ENCODE measurements around the gene HMGN1.
"Not testable (repeated sequence)": the region's sequence is repeated elsewhere in the genome, so short reads cannot be mapped to it uniquely, and the experiment has no call there.

The HMGN1 gene

DNA sequence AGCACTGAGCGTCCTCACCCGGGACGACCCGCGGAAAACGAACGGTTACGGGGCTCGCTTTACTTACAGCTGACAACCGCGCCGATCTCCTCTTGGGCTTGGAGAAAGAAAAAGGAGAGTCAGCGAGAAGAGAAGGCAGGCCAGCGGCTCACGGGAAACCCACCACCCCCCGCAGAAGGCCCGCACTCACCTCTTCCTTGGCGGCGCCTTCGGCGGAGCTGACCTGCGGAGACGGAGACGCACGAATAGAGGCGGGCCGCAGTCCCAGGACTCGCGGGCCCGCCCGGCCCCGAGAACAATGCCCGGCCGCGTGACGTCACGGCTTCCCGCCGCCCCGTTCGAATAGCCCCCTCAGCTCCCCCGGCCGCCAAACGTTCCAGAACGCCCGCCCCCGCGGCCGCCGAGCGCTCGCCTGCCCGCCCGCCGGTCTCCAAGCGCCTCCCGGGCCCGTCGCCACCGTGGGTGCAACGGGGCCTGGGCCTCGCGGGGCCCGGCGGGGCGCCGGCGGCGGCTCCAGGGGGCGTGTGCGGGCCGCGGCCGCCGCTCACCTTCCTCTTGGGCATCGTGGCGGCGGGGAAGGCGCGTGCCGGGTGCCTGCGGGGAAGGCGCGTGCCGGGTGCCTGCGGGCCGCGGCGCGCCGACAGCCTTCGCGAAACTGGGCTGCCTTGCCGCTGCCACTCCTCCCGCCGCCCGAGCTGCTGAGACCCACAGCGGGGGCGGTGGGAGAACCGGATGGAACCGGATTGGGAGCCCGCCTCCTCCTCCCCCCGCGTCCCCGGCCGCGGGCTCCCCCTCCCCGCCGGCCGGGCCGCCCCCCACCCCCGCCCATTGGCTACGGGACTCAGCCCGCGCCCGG is at the start of gene HMGN1:
Gene HMGN1, minus strand, starts transcription at position 734 of the 856 bp plus-strand sequence. Its CDS starts 171 bp downstream, at position 563.
- in situ Hi-C loops (cut with MboI; ENCODE audit: low sequenced_read_pairs): no loop called here

- in situ Hi-C loops (cut with MboI; ENCODE audit: low sequenced_read_pairs): no loop called here
Measured at GRCh38 chr21:39397646-39398385, 48.9 kb upstream of the HMGN1 start.

GRCh38 chr21:39392981-39393380 is 44.1 kb upstream of the HMGN1 start:
- in situ Hi-C loops (cut with MboI; ENCODE audit: low sequenced_read_pairs): no loop called here

- in situ Hi-C loops (cut with MboI; ENCODE audit: low sequenced_read_pairs): no loop called here
Measured at GRCh38 chr21:39390212-39390765, 41.4 kb upstream of the HMGN1 start.

- in situ Hi-C loops (cut with MboI; ENCODE audit: low sequenced_read_pairs): no loop called here
Measured at GRCh38 chr21:39388811-39389155, 39.9 kb upstream of the HMGN1 start.

- in situ Hi-C loops (cut with MboI; ENCODE audit: low sequenced_read_pairs): no loop called here
Measured at GRCh38 chr21:39388038-39388810, 39.3 kb upstream of the HMGN1 start.

- in situ Hi-C loops (cut with MboI; ENCODE audit: low sequenced_read_pairs): no loop called here
Measured at GRCh38 chr21:39387461-39388037, 38.7 kb upstream of the HMGN1 start.

DNA sequence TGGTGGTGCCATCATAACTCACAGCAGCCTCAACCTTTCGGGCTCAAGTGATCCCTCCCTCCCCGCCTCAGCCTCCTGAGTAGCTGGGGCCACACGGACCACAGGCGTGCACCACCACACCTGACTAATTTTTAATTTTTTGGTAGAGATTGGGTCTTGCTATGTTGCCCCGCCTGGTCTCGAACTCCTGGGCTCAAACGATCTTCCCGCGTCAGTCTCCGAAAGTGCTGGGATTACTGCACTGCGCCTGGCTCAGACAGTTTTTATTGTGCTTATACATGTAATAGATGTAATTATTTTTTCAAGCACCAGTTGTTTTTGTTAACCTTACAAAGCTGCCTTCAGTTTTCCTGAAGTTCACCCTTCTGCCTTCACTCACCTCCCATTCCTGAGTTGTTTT is 38.0 kb upstream of the HMGN1 start:
- in situ Hi-C loops (cut with MboI; ENCODE audit: low sequenced_read_pairs): no loop called here

- in situ Hi-C loops (cut with MboI; ENCODE audit: low sequenced_read_pairs): no loop called here
Measured at GRCh38 chr21:39386194-39386593, 37.3 kb upstream of the HMGN1 start.

GRCh38 chr21:39385299-39386145 is 36.6 kb upstream of the HMGN1 start:
- in situ Hi-C loops (cut with MboI; ENCODE audit: low sequenced_read_pairs): no loop called here

DNA sequence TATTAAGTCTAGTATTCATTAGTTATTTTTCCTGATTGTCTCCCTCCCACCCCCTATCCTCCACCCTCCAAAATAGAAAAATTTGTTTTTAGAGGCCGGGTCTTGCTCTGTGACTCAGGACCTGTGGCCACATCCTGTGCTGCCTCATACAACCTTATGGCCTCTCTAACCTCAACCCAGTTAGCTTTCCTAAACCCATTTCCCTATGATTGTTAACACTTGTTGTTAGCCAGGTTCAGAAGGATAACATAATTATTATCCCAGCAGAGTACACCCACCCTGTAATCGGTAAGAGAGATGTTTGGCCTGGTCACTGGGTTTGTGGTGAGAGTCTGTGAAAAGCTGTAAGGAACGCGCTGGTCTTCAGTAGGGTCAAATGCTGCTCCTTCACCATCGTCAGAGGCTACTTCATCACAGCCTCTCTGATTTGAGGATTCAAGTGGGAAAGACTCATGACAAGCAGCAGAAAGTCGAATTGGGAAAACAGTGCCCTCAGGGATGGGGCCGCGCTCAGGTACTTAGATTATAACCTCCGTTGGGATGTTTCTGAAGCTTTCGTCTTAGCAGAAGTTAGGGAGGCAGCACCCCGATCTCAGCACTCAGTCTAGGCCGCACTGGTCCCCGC is 35.9 kb upstream of the HMGN1 start:
- in situ Hi-C loops (cut with MboI; ENCODE audit: low sequenced_read_pairs): no loop called here

- in situ Hi-C loops (cut with MboI; ENCODE audit: low sequenced_read_pairs): not testable (repeated sequence)
Measured at GRCh38 chr21:39382096-39382495, 33.2 kb upstream of the HMGN1 start.

GRCh38 chr21:39381009-39381408 is 32.1 kb upstream of the HMGN1 start:
- in situ Hi-C loops (cut with MboI; ENCODE audit: low sequenced_read_pairs): no loop called here

- in situ Hi-C loops (cut with MboI; ENCODE audit: low sequenced_read_pairs): no loop called here
Measured at GRCh38 chr21:39379986-39380891, 31.4 kb upstream of the HMGN1 start.

- in situ Hi-C loops (cut with MboI; ENCODE audit: low sequenced_read_pairs): no loop called here
Measured at GRCh38 chr21:39377444-39378050, 28.7 kb upstream of the HMGN1 start.

DNA sequence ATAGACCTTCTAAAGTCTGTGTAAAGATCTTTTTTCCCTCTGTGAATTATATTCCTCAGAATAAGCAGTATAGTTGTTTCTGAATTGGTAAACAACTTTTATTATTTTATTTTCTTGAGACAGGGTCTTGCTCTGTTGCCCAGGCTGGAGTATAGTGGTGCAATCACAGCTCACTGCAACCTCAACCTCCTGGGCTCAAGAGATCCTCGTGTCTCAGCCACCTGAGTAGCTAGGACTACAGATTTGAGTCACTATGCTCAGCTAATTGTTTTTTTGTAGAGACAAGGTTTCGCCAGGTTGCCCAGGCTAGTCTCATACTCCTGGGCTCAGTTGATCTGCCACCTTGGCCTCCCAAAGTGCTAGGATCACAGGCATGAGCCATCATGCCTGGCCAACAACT is 26.6 kb upstream of the HMGN1 start:
- in situ Hi-C loops (cut with MboI; ENCODE audit: low sequenced_read_pairs): no loop called here

DNA sequence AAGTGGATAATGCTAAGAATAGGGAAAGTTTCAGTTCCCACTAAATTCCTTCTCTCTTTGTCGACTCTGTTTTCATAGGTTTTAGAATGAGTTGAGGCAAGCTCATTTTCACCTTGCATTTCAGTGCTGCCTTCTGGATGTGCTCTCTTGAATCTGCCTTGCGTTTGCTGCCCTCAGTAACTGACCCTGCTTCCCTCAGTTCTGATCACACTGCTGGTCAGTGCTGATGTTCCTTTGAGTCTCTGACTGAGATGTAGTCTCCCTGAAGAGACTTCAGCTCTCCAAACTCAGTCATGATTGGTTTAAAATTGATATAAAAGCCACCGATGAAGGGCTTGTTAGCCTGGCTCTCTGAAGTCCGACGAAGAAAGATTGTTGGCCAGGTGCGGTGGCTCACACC is 25.2 kb upstream of the HMGN1 start:
- in situ Hi-C loops (cut with MboI; ENCODE audit: low sequenced_read_pairs): no loop called here

GRCh38 chr21:39373634-39374033 is 24.7 kb upstream of the HMGN1 start:
- in situ Hi-C loops (cut with MboI; ENCODE audit: low sequenced_read_pairs): no loop called here
